Mesenchymal stem cell (in vitro differentiated cells and primary cell): Measurements from ENCODE around the gene PRKAG2.
A peak's percentile ranks its signal among the peaks of the same experiment; 100 is the strongest.

Source experiments
- DNase-seq: peaks from one replicate; pipeline ENCODE4 v3.0.0-alpha.2; 2013
- H2AFZ ChIP-seq: one replicate; pipeline ENCODE4 v1.6.1; 2013; ENCODE audit warnings: low read depth, mild to moderate bottlenecking, control low read depth, inconsistent platforms, low read length, moderate library complexity
- H2AK5ac ChIP-seq: 2 replicates; pipeline ENCODE4 v1.6.1; 2013; ENCODE audit warnings: low read length, moderate library complexity, mild to moderate bottlenecking, inconsistent platforms; ENCODE audit not compliant: severe bottlenecking
- H2BK120ac ChIP-seq: one replicate; pipeline ENCODE4 v1.6.1; 2013; ENCODE audit warnings: low read depth, mild to moderate bottlenecking, inconsistent platforms, low read length, moderate library complexity
- H2BK12ac ChIP-seq, 2 experiments: one replicate each; pipeline ENCODE4 v1.6.1; 2013; ENCODE audit warnings: inconsistent platforms in 2 of 2, low read length in 2 of 2, mild to moderate bottlenecking in 2 of 2, moderate library complexity in 2 of 2, control low read depth in 1 of 2
- H2BK15ac ChIP-seq: one replicate; pipeline ENCODE4 v1.6.1; 2013; ENCODE audit warnings: mild to moderate bottlenecking, low read depth, inconsistent platforms; ENCODE audit not compliant: poor library complexity, severe bottlenecking
- H2BK5ac ChIP-seq: 2 replicates; pipeline ENCODE4 v1.6.1; 2013; ENCODE audit warnings: low read depth, mild to moderate bottlenecking, low read length, control low read depth, inconsistent platforms; ENCODE audit not compliant: poor library complexity, severe bottlenecking
- H3K14ac ChIP-seq, 2 experiments: one replicate each; pipeline ENCODE4 v1.6.1; 2013; ENCODE audit warnings: inconsistent platforms in 2 of 2, low read length in 2 of 2, control low read depth in 1 of 2, mild to moderate bottlenecking in 1 of 2, moderate library complexity in 1 of 2
- H3K18ac ChIP-seq, 2 experiments: one replicate each; pipeline ENCODE4 v1.6.1; 2013; ENCODE audit warnings: inconsistent platforms in 2 of 2, low read length in 2 of 2, control low read depth in 1 of 2, low read depth in 1 of 2, mild to moderate bottlenecking in 1 of 2
- H3K23ac ChIP-seq, 2 experiments: one replicate each; pipeline ENCODE4 v1.6.1; 2013; ENCODE audit warnings: inconsistent platforms in 2 of 2, low read length in 2 of 2, mild to moderate bottlenecking in 2 of 2, moderate library complexity in 2 of 2, control low read depth in 1 of 2
- H3K27ac ChIP-seq: 2 replicates; pipeline ENCODE4 v1.5.1; 2013; ENCODE audit warnings: mild to moderate bottlenecking, moderate library complexity, low read length, control low read depth, inconsistent platforms; ENCODE audit not compliant: poor library complexity, severe bottlenecking
- H3K27me3 ChIP-seq, 2 experiments: 2 replicates each; pipeline versions ENCODE4 v1.6.1 to v1.7.0; 2013; ENCODE audit warnings: low read length in 2 of 2, mild to moderate bottlenecking in 2 of 2, moderate library complexity in 2 of 2, control low read depth in 1 of 2, inconsistent platforms in 1 of 2; ENCODE audit not compliant: control insufficient read depth in 1 of 2, insufficient read depth in 1 of 2
- H3K36me3 ChIP-seq, 2 experiments: 2 replicates each; pipeline versions ENCODE4 v1.6.1 to v1.7.0; 2013; ENCODE audit warnings: low read length in 2 of 2, control low read depth in 1 of 2, inconsistent platforms in 1 of 2, low read depth in 1 of 2, mild to moderate bottlenecking in 1 of 2; ENCODE audit not compliant: insufficient read depth in 2 of 2, control insufficient read depth in 1 of 2
- H3K4ac ChIP-seq, 2 experiments: one replicate each; pipeline ENCODE4 v1.6.1; 2013; ENCODE audit warnings: inconsistent platforms in 2 of 2, low read length in 2 of 2, mild to moderate bottlenecking in 2 of 2, moderate library complexity in 2 of 2, control low read depth in 1 of 2, low read depth in 1 of 2
- H3K4me1 ChIP-seq: 2 replicates; pipeline ENCODE4 v1.6.1; 2013; ENCODE audit warnings: low read depth, low read length, control low read depth; ENCODE audit not compliant: control insufficient read depth, insufficient read depth
- H3K4me2 ChIP-seq: 2 replicates; pipeline ENCODE4 v1.6.1; 2013; ENCODE audit warnings: low read length, mild to moderate bottlenecking, inconsistent platforms; ENCODE audit not compliant: poor library complexity, severe bottlenecking
- H3K4me3 ChIP-seq, 2 experiments: 2 replicates each; pipeline versions ENCODE4 v1.5.1 to v1.7.0; 2013; ENCODE audit warnings: low read length in 2 of 2, mild to moderate bottlenecking in 2 of 2, control low read depth in 1 of 2, low read depth in 1 of 2; ENCODE audit not compliant: insufficient read depth in 1 of 2
- H3K79me1 ChIP-seq: replicated peaks from 2 replicates; pipeline ENCODE4 v1.6.1; 2013; ENCODE audit warnings: mild to moderate bottlenecking, control low read depth, low read length, inconsistent platforms; ENCODE audit not compliant: poor library complexity, severe bottlenecking
- H3K9ac ChIP-seq: 2 replicates; pipeline ENCODE4 v1.7.0; 2013; ENCODE audit warnings: mild to moderate bottlenecking, low read length, moderate library complexity
- H3K9me3 ChIP-seq: 2 replicates; pipeline ENCODE4 v1.7.0; 2013; ENCODE audit warnings: mild to moderate bottlenecking, low read length; ENCODE audit not compliant: control insufficient read depth
- H4K8ac ChIP-seq: one replicate; pipeline ENCODE4 v1.6.1; 2013; ENCODE audit warnings: inconsistent platforms, mild to moderate bottlenecking, low read length, moderate library complexity
- H4K91ac ChIP-seq: one replicate; pipeline ENCODE4 v1.6.1; 2013; ENCODE audit warnings: mild to moderate bottlenecking, low read length, inconsistent platforms
- WGBS: methylation state at CpG from one replicate; pipeline ENCODE4 v1.1.7; 2013; ENCODE audit warnings: mixed read lengths; 5-methylcytosine and 5-hydroxymethylcytosine counted together

The PRKAG2 gene

DNA sequence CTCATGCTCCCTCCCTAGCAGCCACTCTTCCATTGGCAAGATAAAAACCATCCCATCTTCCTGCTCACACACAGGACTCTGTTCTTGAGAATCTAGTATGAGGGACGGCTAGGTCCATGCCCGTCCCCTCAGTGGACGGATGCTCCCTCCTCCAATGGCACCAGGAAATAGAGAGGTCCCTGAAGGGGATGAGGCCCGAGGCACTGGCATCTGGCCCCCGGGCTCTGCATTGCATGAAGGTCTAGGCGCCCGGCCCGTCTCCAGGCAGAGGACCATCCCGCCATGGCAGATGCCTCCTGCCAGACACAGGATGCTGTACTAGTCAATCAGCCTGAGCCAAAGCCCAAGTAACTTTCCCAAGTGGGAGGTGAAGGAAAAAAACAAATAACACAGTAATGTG is 15.0 kb downstream of the PRKAG2 start:
- H2AFZ ChIP-seq, result no peak overlapping the region
- no peaks in the 10 kb centered on the region for H3K36me3 ChIP-seq
- H3K4me1 ChIP-seq, result no peaks in the 10 kb centered on the region
- WGBS, result 85% methylated on average over 9 of the region's 9 CpGs
- H3K27ac ChIP-seq, result no peak overlapping the region
- no peak overlapping the region for H3K4ac ChIP-seq
- H3K4me3 ChIP-seq, result no peak overlapping the region
- no peak overlapping the region for H2BK120ac ChIP-seq
- H3K9ac ChIP-seq, result no peak overlapping the region
- no peak overlapping the region for H3K4me2 ChIP-seq
- peaks cover 29 to 31% of the 10 kb centered on the region in 2 experiments for H3K27me3 ChIP-seq
- H3K79me1 ChIP-seq, result no peaks in the 10 kb centered on the region
- no peak overlapping the region for H2BK5ac ChIP-seq
- no peak overlapping the region for H2BK12ac ChIP-seq
- H3K9me3 ChIP-seq, result no peaks in the 10 kb centered on the region
- no peak overlapping the region for H2BK15ac ChIP-seq
- no peak overlapping the region for H4K8ac ChIP-seq
- H2AK5ac ChIP-seq, result no peak overlapping the region
- no peak overlapping the region for H3K18ac ChIP-seq
- no peak overlapping the region for H3K23ac ChIP-seq
- H3K14ac ChIP-seq, result no peak overlapping the region
- H4K91ac ChIP-seq, result no peak overlapping the region
- DNase-seq, result no peak

DNA sequence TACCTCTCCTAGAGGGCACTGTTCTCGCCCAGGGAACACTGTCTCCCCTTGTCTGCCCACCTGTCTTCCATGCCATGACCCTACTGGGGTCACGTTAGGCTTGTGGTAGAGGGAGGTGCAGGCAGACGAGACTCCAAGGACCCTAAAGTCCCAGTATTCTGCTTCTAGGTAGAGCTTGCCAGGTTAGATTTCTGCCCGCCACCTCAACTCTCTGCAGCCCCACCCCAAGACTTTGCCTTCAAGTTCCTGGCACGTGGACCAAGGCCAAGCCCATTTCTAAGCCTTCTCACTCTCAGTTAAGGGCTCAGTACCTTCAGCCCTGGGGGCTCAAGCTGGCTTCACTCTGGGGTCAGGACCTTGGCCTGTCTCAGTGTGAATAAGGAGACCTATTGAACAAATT is 16.1 kb downstream of the PRKAG2 start:
- Histone ChIP-seq H2AFZ (no peak overlapping the region), H3K36me3 (no peaks in the 10 kb centered on the region), H3K4me3 (no peak overlapping the region), H2BK12ac (no peak overlapping the region), H4K91ac (no peak overlapping the region), H3K4me2 (no peak overlapping the region), H3K4me1 (no peaks in the 10 kb centered on the region), H4K8ac (no peak overlapping the region), H3K23ac (no peak overlapping the region), H3K18ac (no peak overlapping the region), H3K9me3 (no peaks in the 10 kb centered on the region), H2BK120ac (no peak overlapping the region), H2AK5ac (no peak overlapping the region), H3K27ac (no peak overlapping the region), H3K79me1 (no peaks in the 10 kb centered on the region), H3K4ac (no peak overlapping the region), H2BK5ac (no peak overlapping the region), H2BK15ac (no peak overlapping the region), H3K9ac (no peak overlapping the region), H3K14ac (no peak overlapping the region), H3K27me3 (peaks cover 36 to 40% of the 10 kb centered on the region in 2 experiments)
- WGBS, result 77% methylated on average over 5 of the region's 5 CpGs
- DNase-seq, result no peak

DNA sequence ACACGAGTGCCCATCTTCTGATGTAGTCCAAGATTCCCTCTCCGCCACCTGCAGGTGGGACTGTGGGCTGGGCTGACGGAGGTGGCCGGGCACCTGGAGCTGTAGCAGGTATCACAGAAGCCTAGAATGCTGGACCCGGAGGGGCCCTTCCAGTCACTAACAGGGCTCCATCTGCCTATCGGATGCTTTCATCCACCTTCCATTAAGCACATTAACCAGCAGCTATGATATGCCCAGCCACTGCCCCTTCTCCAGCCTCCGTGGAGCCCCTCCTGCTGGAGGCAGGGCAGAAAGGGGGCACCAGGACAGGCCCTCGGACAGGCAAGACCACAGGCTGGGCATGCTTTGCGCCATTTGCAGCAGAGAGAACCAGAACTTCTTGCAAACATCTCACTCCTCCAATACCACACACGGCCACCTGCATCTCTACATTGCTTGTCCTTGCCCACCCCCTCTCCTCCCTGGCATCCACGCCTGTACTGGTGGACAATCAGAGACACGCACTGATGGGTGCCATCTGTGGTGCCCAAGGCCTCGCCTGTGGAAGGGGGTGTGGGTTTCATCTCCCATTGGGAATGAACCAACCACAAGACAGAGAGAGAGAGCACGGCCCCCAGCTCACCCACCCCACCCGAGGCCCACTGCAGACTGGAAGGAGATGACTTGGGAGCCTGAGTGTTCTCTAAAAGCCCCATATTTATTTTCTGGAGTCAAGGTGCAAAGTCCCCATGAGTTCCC is 16.8 kb downstream of the PRKAG2 start:
- no peak overlapping the region for H4K91ac ChIP-seq
- no peak overlapping the region for H3K9ac ChIP-seq

DNA sequence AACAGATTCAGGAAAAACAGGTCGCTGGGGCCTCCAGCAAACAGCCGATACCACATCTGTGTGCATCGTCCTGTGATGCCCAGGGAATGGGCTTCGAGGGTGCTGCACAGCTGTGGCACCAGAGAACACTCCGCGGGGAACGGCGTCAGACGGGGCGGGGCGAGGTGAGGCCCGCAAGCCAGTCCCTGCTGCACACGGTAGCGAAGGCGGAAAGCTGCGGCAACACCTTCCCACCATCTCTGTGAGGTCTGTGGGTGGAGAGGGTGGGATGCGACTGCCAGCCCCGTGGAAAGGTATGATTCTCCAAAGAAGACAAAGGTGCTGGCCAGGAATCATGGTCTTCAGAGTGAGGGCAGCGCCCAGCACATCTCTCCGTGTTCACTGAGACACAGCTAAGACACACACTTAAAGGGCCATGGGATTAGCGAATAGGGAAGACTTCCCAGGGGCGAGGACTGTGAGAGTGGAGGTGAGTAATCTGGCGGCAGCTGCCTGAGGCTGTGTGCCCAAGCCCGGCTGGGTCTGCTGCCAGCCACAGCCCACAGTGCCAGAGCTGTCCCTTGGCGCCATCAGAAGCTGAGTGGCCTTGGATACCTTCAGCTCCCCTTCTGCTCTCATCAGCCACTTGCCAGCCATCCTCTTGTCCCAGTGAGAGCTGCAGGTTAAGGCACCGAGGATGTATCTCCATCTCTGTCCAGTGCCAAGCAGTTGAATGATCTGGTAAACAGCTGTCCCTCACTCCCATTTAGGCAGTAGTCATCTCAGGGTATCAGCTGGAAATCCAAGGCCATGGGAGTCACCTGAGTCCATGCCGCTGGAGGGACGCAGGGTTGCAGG is 17.6 kb downstream of the PRKAG2 start:
- H3K14ac ChIP-seq, result no peak overlapping the region
- H2BK15ac ChIP-seq, result no peak overlapping the region
- no peaks in the 10 kb centered on the region for H3K36me3 ChIP-seq
- no peak overlapping the region for H3K23ac ChIP-seq
- H2BK5ac ChIP-seq, result no peak overlapping the region
- no peak overlapping the region for H2AFZ ChIP-seq
- no peak overlapping the region for H3K18ac ChIP-seq
- H4K91ac ChIP-seq, result no peak overlapping the region
- H3K27ac ChIP-seq, result no peak overlapping the region
- H3K4me2 ChIP-seq, result no peak overlapping the region
- no peak overlapping the region for H2BK12ac ChIP-seq
- no peak overlapping the region for H4K8ac ChIP-seq
- H2AK5ac ChIP-seq, result no peak overlapping the region
- H3K9me3 ChIP-seq, result no peaks in the 10 kb centered on the region
- no peak for DNase-seq
- peaks cover 2% of the 10 kb centered on the region for H3K4me1 ChIP-seq
- H3K79me1 ChIP-seq, result no peaks in the 10 kb centered on the region
- no peak overlapping the region for H3K9ac ChIP-seq
- no peak overlapping the region for H3K4ac ChIP-seq
- 89% methylated on average over 28 of the region's 28 CpGs for WGBS
- H3K4me3 ChIP-seq, result no peak overlapping the region
- H2BK120ac ChIP-seq, result no peak overlapping the region
- H3K27me3 ChIP-seq, result peaks cover 38 to 42% of the 10 kb centered on the region in 2 experiments

More for the DNA sequence above, 16.8 kb downstream of the PRKAG2 start:
- Histone ChIP-seq H3K4ac (no peak overlapping the region), H3K36me3 (no peaks in the 10 kb centered on the region), H2BK12ac (no peak overlapping the region), H3K27ac (no peak overlapping the region), H2BK5ac (no peak overlapping the region), H2BK120ac (no peak overlapping the region), H2BK15ac (no peak overlapping the region), H3K4me1 (peaks cover under 1% of the 10 kb centered on the region), H3K9me3 (no peaks in the 10 kb centered on the region), H3K79me1 (no peaks in the 10 kb centered on the region), H3K18ac (no peak overlapping the region), H3K23ac (no peak overlapping the region), H2AFZ (no peak overlapping the region), H4K8ac (no peak overlapping the region), H3K4me3 (no peak overlapping the region), H3K14ac (peak overlapping the region in 1 of 2 experiments; percentile 30), H3K27me3 (peaks cover 36 to 42% of the 10 kb centered on the region in 2 experiments), H2AK5ac (no peak overlapping the region), H3K4me2 (no peak overlapping the region)
- DNase-seq, result no peak
- 84% methylated on average over 12 of the region's 15 CpGs for WGBS
